Measurements from ENCODE around the gene CFAP45. TPM values are rescaled to one million over a fixed set of nuclear protein-coding genes. Genes with fewer than 3 reads are reported as not detected.
"Not testable (repeated sequence)": the region's sequence is repeated elsewhere in the genome, so short reads cannot be mapped to it uniquely, and the experiment has no call there.

Gene CFAP45
- total and polyA plus RNA-seq, 9 donors = 0.18 to 0.54 (median 0.43) TPM

- H3K27ac ChIP-seq (ENCODE audit: low read length) = peak overlapping the region; percentile 51
- peaks cover 46% of the 10 kb centered on the region for H3K36me3 ChIP-seq (ENCODE audit: control insufficient read depth, insufficient read depth, low read length)
- no peak overlapping the region for H3K4me3 ChIP-seq (ENCODE audit: low read length)
- no peaks in the 10 kb centered on the region for H3K27me3 ChIP-seq (ENCODE audit: control insufficient read depth, insufficient read depth, low read length)
- WGBS (ENCODE audit: insufficient coverage) = 44% methylated on average over 2 of the region's 9 CpGs
- H3K4me1 ChIP-seq (ENCODE audit: control insufficient read depth, insufficient read depth, low read length) = peaks cover 57% of the 10 kb centered on the region
- H3K9me3 ChIP-seq (replicated peaks; ENCODE audit: control insufficient read depth, low read depth, low read length) = no peaks in the 10 kb centered on the region
- DNase-seq = no peak
Measured at GRCh38 chr1:159916242-159917051, 16.5 kb upstream of the CFAP45 start.

- WGBS (ENCODE audit: insufficient coverage) = 49% methylated on average over 3 of the region's 5 CpGs
- DNase-seq = no peak
- H3K27me3 ChIP-seq (ENCODE audit: control insufficient read depth, insufficient read depth, low read length) = no peaks in the 10 kb centered on the region
- H3K9me3 ChIP-seq (replicated peaks; ENCODE audit: control insufficient read depth, low read depth, low read length) = no peaks in the 10 kb centered on the region
- H3K27ac ChIP-seq (ENCODE audit: low read length) = no peak overlapping the region
- H3K4me3 ChIP-seq (ENCODE audit: low read length) = no peak overlapping the region
- peaks cover 42% of the 10 kb centered on the region for H3K36me3 ChIP-seq (ENCODE audit: control insufficient read depth, insufficient read depth, low read length)
- H3K4me1 ChIP-seq (ENCODE audit: control insufficient read depth, insufficient read depth, low read length) = peaks cover 57% of the 10 kb centered on the region
Measured at GRCh38 chr1:159915571-159916241, 15.7 kb upstream of the CFAP45 start.

DNA sequence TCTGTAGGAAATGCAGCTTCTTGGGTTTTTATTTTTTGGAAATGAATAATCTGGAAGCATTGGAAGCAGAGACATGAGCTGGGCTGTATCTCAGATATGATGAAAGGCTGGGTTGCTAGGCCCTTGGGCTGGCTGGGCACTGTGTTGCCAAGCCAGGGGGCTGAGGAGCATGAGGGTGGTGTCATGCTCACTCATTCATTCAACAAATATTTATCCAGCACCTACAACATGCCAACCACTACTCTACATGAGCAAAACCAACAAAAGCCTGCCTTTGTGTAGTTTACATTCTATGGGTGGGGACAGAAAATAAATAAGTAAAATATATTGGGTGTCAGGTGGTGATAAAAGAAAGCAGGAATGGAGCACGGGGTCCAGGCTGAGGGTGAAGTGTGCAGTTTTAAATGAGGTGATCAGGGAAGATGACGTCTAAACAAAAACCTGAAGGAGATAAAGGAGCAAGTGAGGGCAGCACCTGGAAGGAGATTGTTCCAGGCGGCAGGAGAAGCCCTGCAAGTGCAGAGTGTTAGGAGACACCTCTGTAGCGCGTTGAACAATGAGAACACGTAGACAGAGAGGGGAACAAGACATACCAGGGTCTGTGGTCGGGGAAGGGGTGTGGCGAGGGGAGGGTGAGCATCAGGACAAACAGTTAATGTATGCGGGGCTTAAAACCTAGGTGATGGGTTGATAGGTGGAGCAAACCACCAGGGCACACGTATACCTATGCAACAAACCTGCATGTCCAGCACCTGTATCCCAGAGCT lies 14.5 kb upstream of the CFAP45 start:
- no peak for DNase-seq
- Histone ChIP-seq H3K4me3 (ENCODE audit: low read length) (no peak overlapping the region), H3K27ac (ENCODE audit: low read length) (no peak overlapping the region), H3K4me1 (ENCODE audit: control insufficient read depth, insufficient read depth, low read length) (peaks cover 53% of the 10 kb centered on the region), H3K27me3 (ENCODE audit: control insufficient read depth, insufficient read depth, low read length) (no peaks in the 10 kb centered on the region), H3K36me3 (ENCODE audit: control insufficient read depth, insufficient read depth, low read length) (peaks cover 30% of the 10 kb centered on the region), H3K9me3 (replicated peaks; ENCODE audit: control insufficient read depth, low read depth, low read length) (no peaks in the 10 kb centered on the region)
- 79% methylated on average over 8 of the region's 10 CpGs for WGBS (ENCODE audit: insufficient coverage)

DNA sequence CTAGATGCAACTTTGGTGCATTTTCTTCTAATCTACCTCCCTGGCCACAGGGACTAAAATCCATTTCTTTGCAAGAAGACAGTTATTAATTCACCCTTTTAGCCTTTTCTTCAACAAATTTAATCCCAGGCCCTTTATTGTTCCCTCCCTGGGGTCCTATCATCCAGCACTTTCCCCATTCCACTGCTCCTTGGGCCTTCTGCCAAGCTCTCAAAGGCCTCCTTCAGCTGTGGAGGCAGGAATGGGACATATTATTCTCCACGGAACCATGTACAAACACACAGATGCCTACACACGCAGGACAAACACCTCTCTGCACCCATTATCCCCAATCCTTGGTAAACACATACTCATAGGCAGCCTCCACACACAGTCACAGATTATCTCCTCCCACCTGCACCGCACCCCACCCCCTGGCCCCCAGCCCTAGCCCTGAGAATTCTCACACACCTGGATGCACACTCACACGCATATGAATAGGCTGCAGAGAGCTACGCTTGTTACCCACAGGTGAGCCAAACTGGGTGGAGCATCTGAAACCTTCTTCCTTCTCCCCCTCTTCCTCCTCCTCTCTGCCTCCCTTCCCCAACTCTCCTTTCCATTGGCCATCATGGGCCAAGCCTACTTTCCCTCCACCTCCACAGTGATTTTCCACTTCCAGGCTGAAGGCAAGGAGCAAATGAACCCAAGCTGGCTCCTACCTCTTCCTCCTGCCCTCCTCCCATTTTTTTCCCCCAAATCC lies 13.7 kb upstream of the CFAP45 start:
- H3K9me3 ChIP-seq (replicated peaks; ENCODE audit: control insufficient read depth, low read depth, low read length) = no peaks in the 10 kb centered on the region
- WGBS (ENCODE audit: insufficient coverage) = 38% methylated on average over 5 of the region's 5 CpGs
- no peak overlapping the region for H3K27ac ChIP-seq (ENCODE audit: low read length)
- no peak overlapping the region for H3K4me3 ChIP-seq (ENCODE audit: low read length)
- DNase-seq = no peak
- no peaks in the 10 kb centered on the region for H3K27me3 ChIP-seq (ENCODE audit: control insufficient read depth, insufficient read depth, low read length)
- H3K36me3 ChIP-seq (ENCODE audit: control insufficient read depth, insufficient read depth, low read length) = peaks cover 22% of the 10 kb centered on the region
- peaks cover 45% of the 10 kb centered on the region for H3K4me1 ChIP-seq (ENCODE audit: control insufficient read depth, insufficient read depth, low read length)

DNA sequence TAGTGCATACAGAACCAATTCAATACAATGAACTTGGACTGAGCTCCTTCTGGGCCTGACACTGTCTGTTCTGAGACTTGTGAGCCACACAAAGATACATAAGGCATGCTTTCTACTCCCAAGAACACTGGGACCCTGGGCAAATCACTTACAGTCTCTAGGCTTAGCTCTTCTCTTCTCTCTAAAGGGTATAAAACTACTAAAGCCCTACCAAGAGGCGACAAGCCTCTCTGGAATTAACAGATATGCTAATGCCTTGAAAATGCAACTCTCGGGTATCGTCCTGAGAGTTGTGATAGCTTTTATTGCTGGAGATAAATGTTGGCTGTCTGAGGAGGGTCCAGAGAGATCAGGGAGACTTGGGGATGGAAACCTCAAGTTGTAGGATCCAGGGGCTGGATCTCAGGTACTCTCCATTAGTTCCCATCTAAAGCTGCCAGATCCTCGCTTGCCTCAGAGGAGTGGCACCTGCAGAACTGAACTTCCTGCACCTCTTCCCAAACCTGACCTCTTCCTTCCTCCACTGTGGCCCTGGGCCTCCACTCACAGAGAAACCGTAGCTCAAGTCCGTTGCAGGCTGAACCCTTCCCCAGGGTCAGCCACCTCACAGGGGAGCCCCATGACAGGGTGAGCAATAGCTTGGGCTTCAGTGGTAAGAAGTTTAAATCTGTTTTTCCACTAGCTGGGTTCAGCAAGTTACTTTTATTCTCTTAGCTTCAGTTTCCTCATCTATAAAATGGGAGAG lies 11.5 kb upstream of the CFAP45 start:
- 89% methylated on average over 3 of the region's 6 CpGs for WGBS (ENCODE audit: insufficient coverage)
- Histone ChIP-seq H3K36me3 (ENCODE audit: control insufficient read depth, insufficient read depth, low read length) (peaks cover 4% of the 10 kb centered on the region), H3K4me3 (ENCODE audit: low read length) (no peak overlapping the region), H3K27me3 (ENCODE audit: control insufficient read depth, insufficient read depth, low read length) (no peaks in the 10 kb centered on the region), H3K9me3 (replicated peaks; ENCODE audit: control insufficient read depth, low read depth, low read length) (no peaks in the 10 kb centered on the region), H3K4me1 (ENCODE audit: control insufficient read depth, insufficient read depth, low read length) (peaks cover 26% of the 10 kb centered on the region), H3K27ac (ENCODE audit: low read length) (peak overlapping the region; percentile 7)
- DNase-seq = no peak

DNA sequence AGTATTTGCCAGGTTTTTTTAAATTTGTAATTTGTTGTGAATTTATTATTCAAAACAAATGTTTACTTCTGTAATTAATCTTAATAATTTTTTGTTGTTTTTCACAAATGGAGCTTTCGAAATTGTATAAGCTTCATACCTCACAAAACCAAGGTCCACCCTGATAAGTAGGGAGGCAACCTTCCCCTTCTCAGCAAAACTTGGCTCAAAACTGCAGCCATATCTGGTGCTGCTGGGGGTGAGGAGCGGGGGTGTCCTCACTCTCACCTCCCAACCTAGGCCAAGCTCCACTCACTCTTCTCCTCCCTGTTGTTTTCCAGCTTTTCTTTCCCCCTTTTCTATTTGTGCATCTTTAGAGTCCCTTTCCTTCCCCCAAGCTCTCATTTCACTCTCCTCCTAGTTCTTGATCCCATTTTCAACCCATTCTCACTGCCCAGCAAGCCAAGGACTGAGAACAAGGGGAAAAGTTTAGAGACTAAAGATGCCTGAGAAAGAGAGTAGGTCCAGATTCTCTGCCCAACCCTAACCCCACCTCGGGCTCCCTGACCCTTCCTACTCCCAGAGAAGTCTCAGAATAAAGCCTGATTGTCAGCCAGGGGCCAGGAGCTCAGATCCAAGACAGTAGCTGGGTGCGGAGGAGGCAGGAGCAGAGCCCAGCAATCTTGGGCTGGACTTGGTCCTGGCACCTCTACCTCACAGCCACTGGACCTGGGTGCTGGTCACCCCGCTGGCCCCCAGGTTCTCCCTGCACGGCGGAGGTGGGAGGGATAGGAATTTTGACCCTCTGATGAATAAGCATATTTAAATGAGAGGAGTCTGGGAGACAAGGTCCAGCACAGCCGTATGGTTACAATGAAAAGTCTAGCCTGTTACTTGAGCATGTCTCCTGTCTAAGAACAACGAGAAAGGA lies 8.3 kb upstream of the CFAP45 start:
- Histone ChIP-seq H3K27me3 (ENCODE audit: control insufficient read depth, insufficient read depth, low read length) (no peaks in the 10 kb centered on the region), H3K36me3 (ENCODE audit: control insufficient read depth, insufficient read depth, low read length) (no peaks in the 10 kb centered on the region), H3K4me1 (ENCODE audit: control insufficient read depth, insufficient read depth, low read length) (peaks cover 16% of the 10 kb centered on the region), H3K9me3 (replicated peaks; ENCODE audit: control insufficient read depth, low read depth, low read length) (peaks cover 3% of the 10 kb centered on the region), H3K27ac (ENCODE audit: low read length) (no peak overlapping the region), H3K4me3 (ENCODE audit: low read length) (no peak overlapping the region)
- no peak for DNase-seq
- WGBS (ENCODE audit: insufficient coverage) = 83% methylated on average over 3 of the region's 9 CpGs

DNA sequence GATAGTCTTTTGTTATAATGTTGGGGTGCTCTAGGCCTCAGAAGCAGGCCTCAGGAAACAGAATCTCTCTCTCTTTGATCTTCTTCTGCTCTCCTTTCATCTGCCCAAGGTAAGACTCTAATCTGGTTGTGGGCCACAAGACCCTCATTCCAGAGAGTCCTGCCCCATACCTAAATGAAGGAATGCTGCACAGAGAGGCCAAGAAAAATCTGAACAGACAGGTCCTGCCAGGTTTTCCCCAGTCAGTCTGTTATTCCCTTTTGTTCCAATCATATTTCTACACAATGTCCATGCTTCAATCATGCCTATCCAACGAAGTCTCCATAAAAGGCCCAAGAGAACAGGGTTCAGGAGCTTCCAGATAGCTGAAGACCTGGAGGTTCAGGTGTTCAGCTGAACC lies 7.0 kb upstream of the CFAP45 start:
- no peak overlapping the region for H3K27ac ChIP-seq (ENCODE audit: low read length)
- peaks cover 16% of the 10 kb centered on the region for H3K4me1 ChIP-seq (ENCODE audit: control insufficient read depth, insufficient read depth, low read length)
- no peak overlapping the region for H3K4me3 ChIP-seq (ENCODE audit: low read length)
- no peak for DNase-seq
- H3K9me3 ChIP-seq (replicated peaks; ENCODE audit: control insufficient read depth, low read depth, low read length) = peaks cover 3% of the 10 kb centered on the region
- no peaks in the 10 kb centered on the region for H3K36me3 ChIP-seq (ENCODE audit: control insufficient read depth, insufficient read depth, low read length)
- no peaks in the 10 kb centered on the region for H3K27me3 ChIP-seq (ENCODE audit: control insufficient read depth, insufficient read depth, low read length)
- WGBS (ENCODE audit: insufficient coverage) = no CpG with 5 or more reads among the region's 1 CpG

- H3K27ac ChIP-seq (ENCODE audit: low read length); H3K36me3 ChIP-seq (ENCODE audit: control insufficient read depth, insufficient read depth, low read length); DNase-seq; H3K27me3 ChIP-seq (ENCODE audit: control insufficient read depth, insufficient read depth, low read length); H3K9me3 ChIP-seq (replicated peaks; ENCODE audit: control insufficient read depth, low read depth, low read length); H3K4me3 ChIP-seq (ENCODE audit: low read length): not testable (repeated sequence)
- 93% methylated on average over 2 of the region's 3 CpGs for WGBS (ENCODE audit: insufficient coverage)
- peaks cover 16% of the 10 kb centered on the region for H3K4me1 ChIP-seq (ENCODE audit: control insufficient read depth, insufficient read depth, low read length)
Measured at GRCh38 chr1:159904036-159904435, 4.1 kb upstream of the CFAP45 start.

- Histone ChIP-seq H3K4me1 (ENCODE audit: control insufficient read depth, insufficient read depth, low read length) (peaks cover 16% of the 10 kb centered on the region), H3K27ac (ENCODE audit: low read length) (no peak overlapping the region), H3K27me3 (ENCODE audit: control insufficient read depth, insufficient read depth, low read length) (no peaks in the 10 kb centered on the region), H3K4me3 (ENCODE audit: low read length) (no peak overlapping the region), H3K36me3 (ENCODE audit: control insufficient read depth, insufficient read depth, low read length) (no peaks in the 10 kb centered on the region), H3K9me3 (replicated peaks; ENCODE audit: control insufficient read depth, low read depth, low read length) (peaks cover 3% of the 10 kb centered on the region)
- DNase-seq = no peak
- no CpG with 5 or more reads among the region's 3 CpGs for WGBS (ENCODE audit: insufficient coverage)
Measured at GRCh38 chr1:159902541-159902940, 2.6 kb upstream of the CFAP45 start.
